B cell (primary cell): ENCODE data around the gene AEBP1. TPM values are rescaled to one million over a fixed set of nuclear protein-coding genes. Genes with fewer than 3 reads are reported as not detected.

Experiments used
- ATAC-seq: fragments of 200-7000 bp; cut with Tn5 transposase; one replicate; pipeline ENCODE4 v1.10.0; 2021; ENCODE audit warnings: low read depth, mild to moderate bottlenecking, moderate number of reproducible peaks, moderate library complexity
- CTCF ChIA-PET: fragments of 350-600 bp; sonication (Branson Sonifier 250); formaldehyde crosslinking; loops from one replicate; lab custom pipeline; 2021; ENCODE audit warnings: antibody characterized with exemption, inconsistent platforms; lab: Charles Lee
- POLR2A ChIA-PET: fragments of 350-600 bp; sonication (Branson Sonifier 250); formaldehyde crosslinking; loops from one replicate; lab custom pipeline; 2021; ENCODE audit warnings: antibody characterized with exemption; lab: Charles Lee
- DNase-seq: peaks from one replicate; pipeline ENCODE4 v3.0.0; 2013
- H2AFZ ChIP-seq: 2 replicates; pipeline ENCODE4 v1.6.1; 2012; ENCODE audit warnings: mild to moderate bottlenecking, low read depth, low read length; ENCODE audit not compliant: insufficient read depth, poor library complexity, severe bottlenecking
- H3K27ac ChIP-seq, 2 donors: 1 replicate in 1 of 2; 2 replicates in 1 of 2; pipeline ENCODE4 v1.5.1; 2012 to 2013; ENCODE audit warnings: low read length in 2 of 2, mild to moderate bottlenecking in 2 of 2, moderate library complexity in 1 of 2
- H3K27me3 ChIP-seq, 4 experiments: fragments of 200-600 bp in 1 of 4; sonication (generic) in 1 of 4; replicated peaks in 1 of 4; 1 replicate in 2 of 4; 2 replicates in 2 of 4; pipeline versions ENCODE4 v1.6.1 to v1.7.0; 2013 to 2016; ENCODE audit warnings: low read length in 3 of 4, mild to moderate bottlenecking in 2 of 4, mixed read lengths in 1 of 4, moderate library complexity in 1 of 4; ENCODE audit not compliant: insufficient read depth in 4 of 4, control insufficient read depth in 3 of 4; ENCODE audit errors: control extremely low read depth in 1 of 4
- H3K36me3 ChIP-seq, 2 experiments: replicated peaks in 1 of 2; 1 replicate in 1 of 2; 2 replicates in 1 of 2; pipeline versions ENCODE4 v1.6.1 to v1.7.1; 2013; ENCODE audit warnings: low read length in 1 of 2; ENCODE audit not compliant: insufficient read depth in 2 of 2, control insufficient read depth in 1 of 2; ENCODE audit errors: control extremely low read depth in 1 of 2, extremely low read depth in 1 of 2
- H3K4me1 ChIP-seq, 2 donors: fragments of 200-600 bp in 1 of 2; sonication (generic) in 1 of 2; 1 replicate in 1 of 2; 2 replicates in 1 of 2; pipeline versions ENCODE4 v1.5.1 to v1.6.1; 2013 to 2017; ENCODE audit warnings: low read length in 2 of 2; ENCODE audit not compliant: control insufficient read depth in 2 of 2, insufficient read depth in 2 of 2
- H3K4me2 ChIP-seq: replicated peaks from 2 replicates; pipeline ENCODE3; 2012; ENCODE audit warnings: mild to moderate bottlenecking, low read depth, low read length; ENCODE audit not compliant: poor library complexity, severe bottlenecking
- H3K4me3 ChIP-seq, 5 experiments: fragments of 200-600 bp in 1 of 5; sonication (generic) in 1 of 5; 1 replicate in 3 of 5; 2 replicates in 2 of 5; pipeline versions ENCODE4 v1.5.1 to v1.7.0; 2011 to 2016; ENCODE audit warnings: low read length in 4 of 5, mild to moderate bottlenecking in 4 of 5, low read depth in 2 of 5, control low read depth in 1 of 5, moderate library complexity in 1 of 5; ENCODE audit not compliant: insufficient read depth in 1 of 5; ENCODE audit errors: control extremely low read depth in 1 of 5, extremely low read depth in 1 of 5
- H3K79me2 ChIP-seq: fragments of 200-600 bp; sonication (generic); one replicate; pipeline ENCODE4 v1.6.0; 2016; ENCODE audit warnings: low read length; ENCODE audit not compliant: control insufficient read depth, insufficient read depth
- H3K9ac ChIP-seq: fragments of 200-600 bp; sonication (generic); 2 replicates; pipeline ENCODE4 v1.6.1; 2017; ENCODE audit warnings: mild to moderate bottlenecking, low read length, moderate library complexity
- H3K9me3 ChIP-seq, 3 donors: one replicate each; pipeline versions ENCODE4 v1.6.1 to v1.7.1; 2013; ENCODE audit warnings: low read length in 2 of 3; ENCODE audit not compliant: control insufficient read depth in 2 of 3, insufficient read depth in 1 of 3; ENCODE audit errors: control extremely low read depth in 1 of 3
- H4K20me1 ChIP-seq: 2 replicates; pipeline ENCODE4 v1.6.0; 2012; ENCODE audit warnings: mild to moderate bottlenecking, low read length; ENCODE audit not compliant: insufficient read depth, control insufficient read depth, poor library complexity, severe bottlenecking
- H3K27ac Mint-ChIP-seq: one replicate; pipeline ENCODE4 v1.8.0; 2021; ENCODE audit warnings: mixed read lengths
- H3K27me3 Mint-ChIP-seq: one replicate; pipeline ENCODE4 v1.8.0; 2021; ENCODE audit warnings: mixed read lengths
- H3K4me1 Mint-ChIP-seq: one replicate; pipeline ENCODE4 v1.8.0; 2021; ENCODE audit warnings: mixed read lengths
- H3K4me3 Mint-ChIP-seq: one replicate; pipeline ENCODE4 v1.8.0; 2021; ENCODE audit warnings: mixed read lengths
- H3K9me3 Mint-ChIP-seq: one replicate; pipeline ENCODE4 v1.8.0; 2022; ENCODE audit warnings: mixed read lengths; ENCODE audit not compliant: insufficient read depth
- CTCF ChIP-seq: fragments of 200-600 bp; IDR thresholded peaks from one replicate; pipeline ENCODE4 v1.8.0; 2022; ENCODE audit warnings: antibody characterized with exemption, mild to moderate bottlenecking
- EZH2 ChIP-seq: IDR thresholded peaks from 2 replicates; pipeline ENCODE4 v1.6.1; 2012; ENCODE audit warnings: borderline replicate concordance, low read depth, mild to moderate bottlenecking, moderate library complexity, low read length; ENCODE audit not compliant: insufficient read depth, poor library complexity, severe bottlenecking
- WGBS: methylation state at CpG from one replicate; pipeline ENCODE4 v1.1.5; 2013; ENCODE audit warnings: missing lambda C conversion rate; ENCODE audit not compliant: insufficient coverage; 5-methylcytosine and 5-hydroxymethylcytosine counted together
- intact Hi-C: fragments of 100-400 bp; cut with micrococcal nuclease; formaldehyde crosslinking; loops from one replicate; pipeline ENCODE4 v1.10.0; 2022
- polyA plus RNA-seq: library from polyadenylated mRNA; depleted of rRNA; stranded (reverse); fragments of >200 nt; gene quantifications from 2 replicates; pipeline ENCODE4 v1.2.3, GENCODE V29; 2012
- total RNA-seq, 2 donors: library from RNA; stranded (reverse); fragments of 120-200 nt in 1 of 2; gene quantifications; 1 replicate in 1 of 2; 2 replicates in 1 of 2; pipeline versions ENCODE4 v1.2.3 to v1.2.4, GENCODE V29; 2013 to 2022

Gene AEBP1
- total and polyA plus RNA-seq, 2 donors (not counting 1 experiment from before 2014, with no cell fraction given) = 20.2 to 36.7 TPM

- CTCF ChIA-PET = interaction anchor here (0.6 to 1.6 kb wide), 3 partner anchors 21 to 305 kb away, joined by 3 to 5 read pairs (median 3); partner anchors contain the start of gene POLD2
- POLR2A ChIA-PET = interaction anchor here (0.6 to 0.7 kb wide), 2 partner anchors 10 to 21 kb away, joined by 3 to 5 read pairs; no protein-coding TSS in a partner anchor
- Mint-ChIP-seq H3K27me3 (no peaks in the 10 kb centered on the region), H3K4me3 (peak overlapping the region; percentile 56), H3K4me1 (peaks cover 69% of the 10 kb centered on the region), H3K9me3 (no peaks in the 10 kb centered on the region), H3K27ac (peak overlapping the region; percentile 92)
- intact Hi-C loops = no loop called here
- Histone ChIP-seq H3K9ac (no peak overlapping the region), H3K27me3 (peaks cover 0 to 11% (median 2%) of the 10 kb centered on the region in 4 experiments), H3K9me3 (peaks cover 0 to 3% (median 0%) of the 10 kb centered on the region in 3 donors), H3K4me2 (peak overlapping the region; percentile 52), H3K79me2 (peaks cover 9% of the 10 kb centered on the region), H4K20me1 (no peaks in the 10 kb centered on the region), H3K36me3 (no peaks in the 10 kb centered on the region), H3K4me3 (no peak overlapping the region), H2AFZ (no peak overlapping the region), H3K27ac (peak overlapping the region in 1 of 2 donors; percentile 58), H3K4me1 (peaks cover 49 to 81% of the 10 kb centered on the region in 2 donors)
- 90% methylated on average over 12 of the region's 14 CpGs for WGBS
- TF ChIP-seq CTCF (no peak), EZH2 (no peak)
- DNase-seq = no peak
- no peak for ATAC-seq
Measured at GRCh38 chr7:44101966-44102845, 1.9 kb upstream of the AEBP1 start.
